GM12878 (cell line): ENCODE data around the gene C16orf86. TPM values are rescaled to one million over a fixed set of nuclear protein-coding genes. Genes with fewer than 3 reads are reported as not detected.

Source experiments
- ATAC-seq: fragments of 200-7000 bp; cut with Tn5 transposase; 3 replicates; pipeline ENCODE4 v1.9.1; 2020; ENCODE audit warnings: mild to moderate bottlenecking, moderate library complexity
- BruUV-seq: library from RNA; stranded (reverse); fragments of 400-500 nt; replicated peaks from 2 replicates; lab custom pipeline; 2021; lab: Mats Ljungman, UMichigan
- CTCF ChIA-PET: fragments of 300-600 bp; sonication (Branson Sonifier 250); formaldehyde crosslinking; extraction: SDS; loops from one replicate; lab custom pipeline; 2021; ENCODE audit warnings: inconsistent platforms; lab: Yijun Ruan, JAX
- POLR2A ChIA-PET: fragments of 350-600 bp; formaldehyde crosslinking; extraction: SDS; loops from one replicate; lab custom pipeline; 2021; ENCODE audit warnings: inconsistent platforms; lab: Charles Lee
- RAD21 ChIA-PET: fragments of 300-600 bp; sonication (Branson Sonifier 250); formaldehyde crosslinking; loops from one replicate; lab custom pipeline; 2023; ENCODE audit warnings: antibody characterized with exemption; ENCODE audit not compliant: unreplicated experiment; lab: Charles Lee
- SMC1A ChIA-PET: fragments of 300-600 bp; sonication (Branson Sonifier 250); formaldehyde crosslinking; loops from one replicate; lab custom pipeline; 2023; ENCODE audit not compliant: unreplicated experiment, uncharacterized antibody; lab: Charles Lee
- DNase-seq: peaks from one replicate; pipeline ENCODE4 v3.0.0-alpha.2; 2011; ENCODE audit warnings: low read depth, low spot score
- FAIRE-seq: peaks from 3 replicates; lab custom pipeline; 2011; peaks lifted over from hg19 to GRCh38; lab: Jason Lieb, UNC
- H2AFZ ChIP-seq: 2 replicates; pipeline ENCODE4 v1.6.0; 2011; ENCODE audit warnings: low read depth, low read length, control low read depth; ENCODE audit not compliant: control insufficient read depth
- H3K27ac ChIP-seq: 2 replicates; pipeline ENCODE4 v1.5.1; 2011; ENCODE audit warnings: control low read depth; ENCODE audit not compliant: control insufficient read depth, insufficient read depth
- H3K27me3 ChIP-seq, 2 experiments: replicated peaks in 1 of 2; 2 replicates each; pipeline versions ENCODE4 v1.6.0 to v1.6.1; 2011; ENCODE audit warnings: low read length in 1 of 2; ENCODE audit not compliant: control insufficient read depth in 2 of 2, insufficient read depth in 2 of 2
- H3K36me3 ChIP-seq, 2 experiments: 2 replicates each; pipeline ENCODE4 v1.5.1; 2011; ENCODE audit warnings: low read length in 1 of 2; ENCODE audit not compliant: control insufficient read depth in 2 of 2, insufficient read depth in 2 of 2
- H3K4me1 ChIP-seq: 2 replicates; pipeline ENCODE4 v1.6.1; 2011; ENCODE audit warnings: mild to moderate bottlenecking, low read length, moderate library complexity, mixed read lengths; ENCODE audit not compliant: control insufficient read depth, insufficient read depth
- H3K4me2 ChIP-seq: 2 replicates; pipeline ENCODE4 v1.6.0; 2011; ENCODE audit warnings: control low read depth; ENCODE audit not compliant: control insufficient read depth, insufficient read depth
- H3K4me3 ChIP-seq: fragments of 200-600 bp; sonication (generic); 2 replicates; pipeline ENCODE4 v1.5.1; 2016
- H3K79me2 ChIP-seq: 2 replicates; pipeline ENCODE4 v1.6.0; 2011; ENCODE audit warnings: low read length; ENCODE audit not compliant: control insufficient read depth, insufficient read depth
- H3K9ac ChIP-seq: 2 replicates; pipeline ENCODE4 v1.8.0; 2011; ENCODE audit warnings: low read length, control low read depth, mixed read lengths; ENCODE audit not compliant: control insufficient read depth, insufficient read depth
- H3K9me3 ChIP-seq: replicated peaks from 3 replicates; pipeline ENCODE4 v1.5.1; 2011; ENCODE audit warnings: mild to moderate bottlenecking, low read length; ENCODE audit not compliant: control insufficient read depth, insufficient read depth
- H4K20me1 ChIP-seq: 2 replicates; pipeline ENCODE4 v1.6.0; 2011; ENCODE audit not compliant: control insufficient read depth, insufficient read depth
- ASH2L ChIP-seq: fragments of 300-600, 200-600 bp; sonication (generic); IDR thresholded peaks from 2 replicates; pipeline ENCODE4 v1.6.1; 2017; ENCODE audit warnings: low read depth, mild to moderate bottlenecking, borderline replicate concordance
- CHD2 ChIP-seq: IDR thresholded peaks from 2 replicates; pipeline ENCODE4 v1.6.1; 2011; ENCODE audit warnings: low read depth, low read length, improper control_type of control experiment, borderline replicate concordance
- HSF1 ChIP-seq: fragments of 150-350 bp; IDR thresholded peaks from 2 replicates; pipeline ENCODE4 v1.6.1; 2014; ENCODE audit warnings: mild to moderate bottlenecking, low read depth, low read length
- IKZF2 ChIP-seq, 2 experiments: fragments of 450-650 bp; IDR thresholded peaks; 2 replicates each; pipeline ENCODE4 v1.6.1; 2017; ENCODE audit warnings: mild to moderate bottlenecking in 2 of 2, moderate library complexity in 2 of 2
- JUNB ChIP-seq: IDR thresholded peaks from 2 replicates; pipeline ENCODE4 v1.6.1; 2016; ENCODE audit warnings: antibody characterized with exemption, mild to moderate bottlenecking
- MYC ChIP-seq: IDR thresholded peaks from 2 replicates; pipeline ENCODE4 v1.6.1; 2011; ENCODE audit warnings: mild to moderate bottlenecking, low read length, moderate library complexity, inconsistent platforms; ENCODE audit not compliant: insufficient read depth, insufficient replicate concordance, insufficient read length, severe bottlenecking
- NRF1 ChIP-seq: conservative IDR thresholded peaks from 2 replicates; pipeline ENCODE4 v1.6.1; 2011; ENCODE audit warnings: mild to moderate bottlenecking, low read depth, low read length, improper control_type of control experiment
- SIN3A ChIP-seq: IDR thresholded peaks from 2 replicates; pipeline ENCODE4 v1.6.1; 2012; ENCODE audit warnings: low read depth, low read length, improper control_type of control experiment
- USF1 ChIP-seq: IDR thresholded peaks from 2 replicates; pipeline ENCODE4 v1.6.1; 2011; ENCODE audit warnings: borderline replicate concordance, low read depth, mild to moderate bottlenecking, moderate library complexity, mixed read lengths, low read length; ENCODE audit not compliant: insufficient read depth; ENCODE audit errors: extremely low read length
- USF2 ChIP-seq: IDR thresholded peaks from 2 replicates; pipeline ENCODE4 v1.6.1; 2011; ENCODE audit warnings: low read depth, low read length, improper control_type of control experiment, borderline replicate concordance
- WGBS: methylation state at CpG from one replicate; pipeline ENCODE4 v1.1.6; 2016; ENCODE audit warnings: low lambda C conversion rate; ENCODE audit not compliant: insufficient replicate concordance, insufficient coverage; ENCODE audit errors: missing lambda C conversion rate; 5-methylcytosine and 5-hydroxymethylcytosine counted together
- in situ Hi-C: fragments of 300-500 bp; cut with MboI; formaldehyde crosslinking; loops from 9 replicates; pipeline ENCODE4 v1.14.3; 2018; ENCODE audit warnings: mixed read lengths
- intact Hi-C: fragments of 100-400 bp; cut with micrococcal nuclease; formaldehyde crosslinking; loops from one replicate; pipeline ENCODE4 v1.14.2; 2022; ENCODE audit not compliant: unreplicated experiment
- polyA plus RNA-seq, 11 experiments: library from polyadenylated mRNA; depleted of rRNA in 4 of 11; unstranded in 6 of 11; stranded (reverse) in 5 of 11; fragments of >200 nt; fragmentation: Nextera tagmentation in 4 of 11; fragmentation: Illumina TruSeq in 1 of 11; extraction: Ambion mirVana in 4 of 11; extraction: Trizol in 1 of 11; gene quantifications; 1 replicate in 1 of 11; 2 replicates in 10 of 11; pipeline versions ENCODE4 v1.2.1 to v1.2.3, GENCODE V29; 2011 to 2016; ENCODE audit warnings: inconsistent platforms in 2 of 11, missing spikeins in 2 of 11, low read depth in 1 of 11
- total RNA-seq, 4 experiments: library from RNA; depleted of rRNA in 3 of 4; stranded (reverse); fragments of >200 nt in 3 of 4; fragmentation: Illumina TruSeq in 1 of 4; extraction: Trizol in 1 of 4; gene quantifications; 2 replicates each; pipeline versions ENCODE4 v1.2.1 to v1.2.3, GENCODE V29; 2013 to 2021

C16orf86 gene
- total and polyA plus RNA-seq, 10 of the 15 experiments (the other 5 are each of a cell fraction or from before 2014, with no cell fraction given) = 0.11 to 3.3 (median 1.6) TPM

GRCh38 chr16:67679935-67680897 lies 13.6 kb downstream of the C16orf86 start:
- intact Hi-C loops = no loop called here

GRCh38 chr16:67683767-67684166 lies 17.2 kb downstream of the C16orf86 start:
- Histone ChIP-seq H3K27me3 (no peaks in the 10 kb centered on the region), H3K4me3 (no peak overlapping the region), H3K27ac (no peak overlapping the region), H4K20me1 (no peaks in the 10 kb centered on the region), H3K4me2 (no peak overlapping the region), H3K4me1 (peaks cover 5% of the 10 kb centered on the region), H3K36me3 (peaks cover 0 to 9% of the 10 kb centered on the region in 2 experiments; a peak in 3 of 4 replicates), H3K9me3 (no peaks in the 10 kb centered on the region), H3K9ac (no peak overlapping the region), H3K79me2 (no peaks in the 10 kb centered on the region), H2AFZ (no peak overlapping the region)
- CTCF ChIA-PET = interaction anchor here (0.6 to 2.0 kb wide), 4 partner anchors 11 to 169 kb away, joined by 3 to 8 read pairs (median 4); no protein-coding TSS in a partner anchor
- SMC1A ChIA-PET = no interaction called here
- FAIRE-seq (no peak), DNase-seq (no peak), ATAC-seq (no peak)
- 93% methylated on average over 4 of the region's 4 CpGs for WGBS
- no TSS peak for BruUV-seq
- intact Hi-C loops (no loop called here), in situ Hi-C loops (no loop called here)
- POLR2A ChIA-PET = interaction anchor here (1.4 kb wide), 1 partner anchor 203 kb away, joined by 5 read pairs; the partner anchor contains the start of gene ATP6V0D1
- RAD21 ChIA-PET = no interaction called here
- TF ChIP-seq HSF1 = no peak
- TF ChIP-seq CHD2 = no peak
- no peak for TF ChIP-seq JUNB
- TF ChIP-seq SIN3A = no peak
- TF ChIP-seq NRF1 = no peak
- no peak for TF ChIP-seq MYC
- TF ChIP-seq ASH2L = no peak
- no peak for TF ChIP-seq USF2
- no peak for TF ChIP-seq IKZF2 (IDR thresholded peaks at IDR 0.05)

More at GRCh38 chr16:67679935-67680897, 13.6 kb downstream of the C16orf86 start:
- in situ Hi-C loops = loop anchor here (5.0 kb wide), 1 partner anchor 247 kb away; no protein-coding TSS in a partner anchor
- BruUV-seq = no TSS peak
- POLR2A ChIA-PET = interaction anchor here (1.1 kb wide), 1 partner anchor 38 kb away, joined by 4 read pairs; no protein-coding TSS in a partner anchor
- no peaks in the 10 kb centered on the region for H3K79me2 ChIP-seq
- no peaks in the 10 kb centered on the region for H3K9me3 ChIP-seq
- DNase-seq = no peak
- H3K4me2 ChIP-seq = no peak overlapping the region
- no peak overlapping the region for H3K4me3 ChIP-seq
- H3K36me3 ChIP-seq = peaks cover 0 to 7% of the 10 kb centered on the region in 2 experiments; a peak in 3 of 4 replicates
- CTCF ChIA-PET = interaction anchor here (0.6 to 1.1 kb wide), 2 partner anchors 122 to 245 kb away, joined by 3 to 4 read pairs; no protein-coding TSS in a partner anchor
- no peaks in the 10 kb centered on the region for H3K27me3 ChIP-seq
- no peak for ATAC-seq
- H2AFZ ChIP-seq = no peak overlapping the region
- no peaks in the 10 kb centered on the region for H3K4me1 ChIP-seq
- no peak for FAIRE-seq
- no peak for TF ChIP-seq USF1
- TF ChIP-seq, all 136 proteins: peak for 0
- no peak overlapping the region for H3K9ac ChIP-seq
- SMC1A ChIA-PET = interaction anchor here (0.6 kb wide), 1 partner anchor 20 kb away, joined by 3 read pairs; no protein-coding TSS in a partner anchor
- H4K20me1 ChIP-seq = no peaks in the 10 kb centered on the region
- WGBS = 89% methylated on average over 10 of the region's 10 CpGs
- no peak overlapping the region for H3K27ac ChIP-seq
- RAD21 ChIA-PET = no interaction called here
